LNCaP clone FGC (cell line): ENCODE measurements around the gene TEF.
A peak's percentile ranks its signal among the peaks of the same experiment; 100 is the strongest.

Source experiments
- DNase-seq: peaks from one replicate; pipeline ENCODE4 v3.0.0-alpha.2; 2011; ENCODE audit warnings: low read depth
- H3K4me3 ChIP-seq: 2 replicates; pipeline ENCODE4 v1.5.1; 2011; ENCODE audit warnings: mild to moderate bottlenecking, low read depth, low read length, control low read depth
- TF ChIP-seq, protein P1 (sequence below): IDR thresholded peaks from 2 replicates; pipeline ENCODE4 v1.5.1; 2012; ENCODE audit warnings: mild to moderate bottlenecking; ENCODE audit not compliant: control insufficient read depth, insufficient read depth; ENCODE audit errors: extremely low read depth

Gene TEF

DNA sequence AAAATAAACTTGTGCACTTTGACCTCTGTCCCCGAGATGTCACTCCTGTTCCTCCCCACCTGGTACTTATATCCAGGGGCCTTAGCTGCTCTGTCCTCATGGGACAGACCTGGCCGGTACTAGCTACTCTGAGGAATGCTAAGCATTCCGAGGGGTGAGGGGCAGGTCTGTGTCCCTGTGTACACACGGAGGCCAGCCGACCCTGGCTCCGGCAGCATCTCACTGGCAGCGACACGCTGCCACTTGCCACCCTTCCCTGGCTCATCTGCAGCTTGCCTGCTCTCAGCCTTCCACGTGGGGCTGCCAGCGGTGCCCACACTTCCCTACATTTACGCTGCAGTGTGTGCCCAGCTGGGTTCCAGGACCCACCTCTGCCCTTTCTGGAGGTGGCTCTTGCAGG, 21.6 kb upstream of the TEF start:
- TF ChIP-seq, protein P1, sequence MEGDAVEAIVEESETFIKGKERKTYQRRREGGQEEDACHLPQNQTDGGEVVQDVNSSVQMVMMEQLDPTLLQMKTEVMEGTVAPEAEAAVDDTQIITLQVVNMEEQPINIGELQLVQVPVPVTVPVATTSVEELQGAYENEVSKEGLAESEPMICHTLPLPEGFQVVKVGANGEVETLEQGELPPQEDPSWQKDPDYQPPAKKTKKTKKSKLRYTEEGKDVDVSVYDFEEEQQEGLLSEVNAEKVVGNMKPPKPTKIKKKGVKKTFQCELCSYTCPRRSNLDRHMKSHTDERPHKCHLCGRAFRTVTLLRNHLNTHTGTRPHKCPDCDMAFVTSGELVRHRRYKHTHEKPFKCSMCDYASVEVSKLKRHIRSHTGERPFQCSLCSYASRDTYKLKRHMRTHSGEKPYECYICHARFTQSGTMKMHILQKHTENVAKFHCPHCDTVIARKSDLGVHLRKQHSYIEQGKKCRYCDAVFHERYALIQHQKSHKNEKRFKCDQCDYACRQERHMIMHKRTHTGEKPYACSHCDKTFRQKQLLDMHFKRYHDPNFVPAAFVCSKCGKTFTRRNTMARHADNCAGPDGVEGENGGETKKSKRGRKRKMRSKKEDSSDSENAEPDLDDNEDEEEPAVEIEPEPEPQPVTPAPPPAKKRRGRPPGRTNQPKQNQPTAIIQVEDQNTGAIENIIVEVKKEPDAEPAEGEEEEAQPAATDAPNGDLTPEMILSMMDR: no peak
- H3K4me3 ChIP-seq: no peak overlapping the region
- DNase-seq: no peak

DNA sequence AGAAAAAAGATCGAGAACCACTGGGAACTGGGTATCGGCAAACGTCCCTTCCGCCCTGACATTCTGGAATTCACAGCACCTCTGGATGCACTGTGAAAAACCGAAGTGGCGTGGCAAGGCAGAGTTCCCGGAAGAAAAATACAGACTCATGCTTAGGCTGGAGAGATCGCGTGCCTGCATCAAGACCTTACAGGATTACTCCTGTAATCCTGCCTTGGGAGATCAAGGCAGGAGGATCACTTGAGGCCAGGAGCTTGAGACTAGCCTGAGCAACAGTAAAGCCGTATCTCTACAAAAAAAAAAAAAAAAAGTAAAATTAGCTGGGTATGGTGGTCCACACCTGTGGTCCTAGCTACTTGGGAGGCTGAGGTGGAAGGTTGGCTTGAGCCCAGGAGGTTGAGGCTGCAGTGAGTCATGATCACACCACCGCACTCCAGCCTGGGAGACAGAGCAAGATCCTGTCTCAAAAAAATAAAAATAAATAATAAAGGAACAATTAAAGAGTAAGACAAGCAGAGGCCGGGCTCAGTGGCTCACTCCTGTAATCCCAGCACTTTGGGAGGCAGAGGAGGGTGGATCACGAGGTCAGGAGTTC, 19.9 kb upstream of the TEF start:
- TF ChIP-seq, protein P1: no peak
- DNase-seq: no peak
- no peak overlapping the region for H3K4me3 ChIP-seq

DNA sequence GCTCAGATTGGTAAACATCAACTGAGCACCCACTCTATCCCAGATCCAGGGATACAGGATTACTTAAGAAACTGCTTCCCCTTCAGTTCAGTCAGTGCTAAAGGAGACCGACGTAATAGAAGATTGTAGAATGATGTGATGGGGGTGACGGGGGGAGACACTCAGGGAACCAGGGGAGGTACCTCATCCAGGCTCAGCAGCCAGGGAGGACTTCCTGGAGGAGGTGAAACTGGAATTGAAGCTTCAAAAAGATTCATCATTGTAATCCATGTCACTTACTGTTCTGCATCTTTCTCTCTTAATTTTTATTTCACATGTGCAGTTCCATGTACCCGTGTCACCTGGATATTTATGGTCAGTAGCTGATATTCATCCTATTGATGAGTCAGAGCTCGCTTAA, 19.1 kb upstream of the TEF start:
- no peak for DNase-seq
- H3K4me3 ChIP-seq: no peak overlapping the region
- TF ChIP-seq, protein P1: no peak

DNA sequence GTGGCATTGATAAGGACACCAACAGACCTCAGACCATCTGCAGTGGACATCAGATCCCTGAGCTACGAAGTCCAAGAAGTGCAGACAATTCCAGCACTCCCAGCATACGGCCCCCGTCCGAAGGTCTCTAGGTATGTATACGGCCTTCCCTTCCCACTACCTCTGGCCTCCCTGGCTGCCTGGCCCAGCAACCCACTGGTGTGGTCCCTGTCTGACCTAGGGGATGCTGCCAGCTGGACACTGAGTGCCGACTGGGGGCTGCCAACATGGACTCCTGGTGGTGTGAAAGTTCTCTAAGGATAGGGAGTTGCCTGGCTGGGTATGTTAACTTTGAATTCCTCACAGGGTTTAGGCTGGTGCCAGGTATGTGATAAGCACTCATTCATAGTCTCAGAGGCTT, 17.5 kb upstream of the TEF start:
- no peak overlapping the region for H3K4me3 ChIP-seq
- TF ChIP-seq, protein P1: no peak
- no peak for DNase-seq

DNA sequence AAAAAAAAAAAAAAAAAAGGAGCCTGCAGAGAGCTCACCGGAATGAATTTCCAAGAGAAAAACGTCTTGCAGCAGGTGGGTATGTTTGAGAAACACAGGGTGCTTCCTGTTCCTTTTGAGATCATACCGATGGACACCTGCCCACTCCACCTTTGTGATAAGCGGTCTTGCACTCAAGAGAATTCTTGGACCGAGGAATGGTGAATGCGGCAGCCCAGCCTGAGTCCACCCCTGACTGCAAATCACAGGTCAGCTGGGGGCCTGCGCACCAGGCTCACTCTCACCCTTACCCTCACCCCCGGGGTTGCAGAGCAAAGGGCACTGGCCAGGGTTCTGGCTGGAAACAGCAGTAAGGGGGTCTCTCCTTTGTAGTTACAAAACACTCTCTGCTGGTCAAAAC, 16.8 kb upstream of the TEF start:
- no peak overlapping the region for H3K4me3 ChIP-seq
- TF ChIP-seq, protein P1: no peak
- DNase-seq: no peak

DNA sequence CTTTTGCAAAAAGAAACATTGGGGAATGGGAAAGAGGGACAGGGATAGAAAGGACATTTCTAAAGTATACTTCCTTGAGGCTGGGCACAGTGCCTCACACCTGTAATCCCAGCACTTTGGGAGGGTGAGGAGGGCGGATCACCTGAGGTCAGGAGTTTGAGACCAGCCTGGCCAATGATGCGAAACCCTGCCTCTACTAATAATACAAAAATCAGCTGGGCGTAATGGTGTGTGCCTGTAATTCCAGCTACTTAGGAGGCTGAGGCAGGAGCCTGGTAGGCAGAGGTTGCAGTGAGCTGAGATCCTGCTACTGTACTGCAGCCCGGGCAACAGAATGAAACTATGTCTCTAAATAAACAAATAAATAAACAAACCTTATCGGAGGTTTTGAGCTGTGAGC, 16.3 kb upstream of the TEF start:
- DNase-seq: no peak
- no peak overlapping the region for H3K4me3 ChIP-seq

DNA sequence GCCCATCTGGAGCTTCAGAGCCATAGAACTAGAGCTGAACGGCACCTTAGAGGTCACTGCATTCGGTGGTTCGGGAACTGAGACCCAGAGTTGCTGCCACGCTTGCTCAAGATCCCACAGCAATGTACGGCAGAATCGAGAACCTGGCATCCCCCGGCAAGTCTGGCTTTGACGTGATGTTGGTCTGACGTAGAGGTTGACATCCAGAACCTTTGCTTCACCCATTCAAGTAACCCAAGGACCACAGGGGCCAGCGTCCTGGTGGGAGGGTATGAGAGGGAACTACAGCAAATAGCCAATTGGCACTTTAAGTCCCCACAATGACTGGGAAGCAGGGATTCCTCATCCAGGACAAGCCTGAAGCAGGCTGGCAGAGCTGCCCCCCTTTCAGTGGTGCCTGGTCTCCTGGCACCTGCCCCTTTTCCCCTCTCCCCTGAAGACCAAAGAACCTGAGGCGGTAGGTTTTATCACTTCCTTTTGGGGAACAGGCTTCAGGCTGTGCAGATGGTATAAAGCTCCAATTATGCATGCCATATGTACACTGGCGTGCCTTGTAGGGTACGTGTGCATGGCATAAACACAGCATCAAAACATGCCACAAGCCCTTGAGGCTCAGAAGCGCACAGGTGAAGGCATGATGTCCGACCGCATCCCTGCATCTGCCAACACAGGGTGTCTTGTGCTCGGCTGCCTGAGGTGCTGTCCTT, 15.3 kb upstream of the TEF start:
- DNase-seq: no peak
- peak overlapping the region; percentile 13; the same call in 1 of the 2 replicates for H3K4me3 ChIP-seq
- TF ChIP-seq, protein P1: no peak

More for the DNA sequence above, 16.3 kb upstream of the TEF start:
- TF ChIP-seq, protein P1: no peak
